ENCODE data around the gene MLF2. TPM values are rescaled to one million over a fixed set of nuclear protein-coding genes. Genes with fewer than 3 reads are reported as not detected.

The MLF2 gene
- 77.9 TPM for total RNA-seq

GRCh38 chr12:6752921-6753771 is at the start of gene MLF2:
Gene MLF2 (minus strand): TSS chr12:6753141. CDS start chr12:6752334, 807 bp downstream.
- DNase-seq (ENCODE audit: low spot score in 2 of 2) (peak; percentile 98), FAIRE-seq (no peak)

GRCh38 chr12:6799147-6799546 is 46.2 kb upstream of the MLF2 start:
- FAIRE-seq (no peak), DNase-seq (ENCODE audit: low spot score in 2 of 2) (no peak)

GRCh38 chr12:6796576-6796975 is 43.6 kb upstream of the MLF2 start:
- FAIRE-seq (no peak), DNase-seq (ENCODE audit: low spot score in 2 of 2) (no peak)

GRCh38 chr12:6795088-6795487 is 42.1 kb upstream of the MLF2 start:
- DNase-seq (ENCODE audit: low spot score in 2 of 2) (no peak), FAIRE-seq (no peak)

- FAIRE-seq (no peak), DNase-seq (ENCODE audit: low spot score in 2 of 2) (no peak)
Observed at GRCh38 chr12:6792522-6793201, 39.7 kb upstream of the MLF2 start.

GRCh38 chr12:6791931-6792520 is 39.1 kb upstream of the MLF2 start:
- no peak for DNase-seq (ENCODE audit: low spot score in 2 of 2)
- FAIRE-seq: no peak

GRCh38 chr12:6790496-6791150 is 37.7 kb upstream of the MLF2 start:
- no peak for DNase-seq (ENCODE audit: low spot score in 2 of 2)
- no peak for FAIRE-seq

GRCh38 chr12:6788972-6789924 is 36.3 kb upstream of the MLF2 start, which contains the start of gene CD4:
Gene CD4 (plus strand): TSS chr12:6789528. CDS start chr12:6800139, 10,611 bp downstream.
- FAIRE-seq (no peak), DNase-seq (ENCODE audit: low spot score in 2 of 2) (no peak)

- DNase-seq (ENCODE audit: low spot score in 2 of 2) (no peak), FAIRE-seq (no peak)
Observed at GRCh38 chr12:6787309-6787708, 34.4 kb upstream of the MLF2 start.

- DNase-seq (ENCODE audit: low spot score in 2 of 2): no peak
- FAIRE-seq: no peak
Observed at GRCh38 chr12:6786416-6787094, 33.6 kb upstream of the MLF2 start.

- FAIRE-seq: no peak
- no peak for DNase-seq (ENCODE audit: low spot score in 2 of 2)
Observed at GRCh38 chr12:6784761-6785160, 31.8 kb upstream of the MLF2 start.

- no peak for DNase-seq (ENCODE audit: low spot score in 2 of 2)
- FAIRE-seq: no peak
Observed at GRCh38 chr12:6784296-6784695, 31.4 kb upstream of the MLF2 start.

GRCh38 chr12:6783828-6784227 is 30.9 kb upstream of the MLF2 start:
- FAIRE-seq (no peak), DNase-seq (ENCODE audit: low spot score in 2 of 2) (no peak)

GRCh38 chr12:6782850-6783566 is 30.1 kb upstream of the MLF2 start:
- DNase-seq (ENCODE audit: low spot score in 2 of 2): no peak
- FAIRE-seq: no peak

GRCh38 chr12:6782119-6782518 is 29.2 kb upstream of the MLF2 start:
- FAIRE-seq (no peak), DNase-seq (ENCODE audit: low spot score in 2 of 2) (no peak)

GRCh38 chr12:6780573-6780972 is 27.6 kb upstream of the MLF2 start:
- FAIRE-seq (no peak), DNase-seq (ENCODE audit: low spot score in 2 of 2) (no peak)

- DNase-seq (ENCODE audit: low spot score in 2 of 2) (no peak), FAIRE-seq (no peak)
Observed at GRCh38 chr12:6779708-6780432, 26.9 kb upstream of the MLF2 start.

Data from frontal cortex (tissue), 4 donors.